Measurements from ENCODE around the gene JRKL.
"Not testable (repeated sequence)": the region's sequence is repeated elsewhere in the genome, so short reads cannot be mapped to it uniquely, and the experiment has no call there.

Gene JRKL

DNA sequence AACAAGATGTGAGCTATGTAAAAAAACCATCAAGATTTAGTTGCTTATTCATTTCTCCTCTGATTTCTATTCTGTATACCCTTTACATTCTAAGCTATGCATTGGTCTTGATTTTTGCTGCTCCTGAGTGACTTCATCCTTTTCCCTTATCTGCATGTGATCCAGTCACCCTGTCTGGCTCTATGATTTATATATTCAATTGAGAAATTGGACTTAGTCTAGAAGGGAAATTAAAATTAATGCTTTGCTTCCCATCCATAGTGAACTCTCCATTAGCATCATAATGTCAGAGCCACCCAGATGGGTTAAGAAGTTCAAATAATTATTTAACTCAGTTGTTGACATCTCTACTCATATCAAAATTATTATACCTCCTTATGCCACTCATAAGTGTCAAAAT lies 5.0 kb downstream of the JRKL start:
- DNase-seq = no peak

DNA sequence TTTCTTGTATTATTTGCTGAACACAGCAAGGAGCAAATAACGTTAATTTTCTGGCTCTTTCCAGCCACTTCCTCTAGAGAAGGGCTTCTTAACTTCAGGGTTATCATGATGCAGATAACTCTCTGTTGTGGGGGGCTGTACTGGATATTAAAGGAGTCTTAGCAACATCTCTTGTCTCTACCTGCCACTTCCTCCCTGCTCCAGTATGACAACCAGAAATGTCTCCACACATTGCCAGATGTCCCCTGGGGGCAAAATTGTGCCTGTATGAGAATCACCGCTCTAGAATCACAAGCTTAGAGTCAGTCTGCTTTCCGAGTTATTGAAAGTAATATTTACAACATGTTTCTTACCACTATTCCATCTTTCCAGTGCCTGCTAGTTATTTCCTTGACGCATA lies 6.8 kb downstream of the JRKL start:
- DNase-seq = no peak

DNA sequence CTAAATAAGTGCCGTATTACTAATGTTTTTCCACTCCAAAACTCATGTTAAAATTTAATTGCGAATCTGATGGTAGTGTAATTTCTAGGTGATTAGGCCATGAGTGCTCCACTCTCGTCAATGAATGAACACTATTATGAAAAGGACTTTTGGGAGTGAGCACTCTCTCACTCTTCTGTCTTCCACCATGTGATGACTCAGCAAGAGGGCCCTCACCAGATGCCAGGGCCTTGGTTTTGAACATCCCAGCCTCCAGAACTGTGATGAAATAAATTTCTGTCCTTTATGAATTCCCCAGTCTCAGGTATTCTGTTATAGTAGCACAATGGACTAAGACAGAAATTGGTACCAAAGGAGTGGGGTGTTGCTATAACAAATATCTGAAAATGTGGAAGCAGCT lies 8.1 kb downstream of the JRKL start:
- DNase-seq = no peak

DNA sequence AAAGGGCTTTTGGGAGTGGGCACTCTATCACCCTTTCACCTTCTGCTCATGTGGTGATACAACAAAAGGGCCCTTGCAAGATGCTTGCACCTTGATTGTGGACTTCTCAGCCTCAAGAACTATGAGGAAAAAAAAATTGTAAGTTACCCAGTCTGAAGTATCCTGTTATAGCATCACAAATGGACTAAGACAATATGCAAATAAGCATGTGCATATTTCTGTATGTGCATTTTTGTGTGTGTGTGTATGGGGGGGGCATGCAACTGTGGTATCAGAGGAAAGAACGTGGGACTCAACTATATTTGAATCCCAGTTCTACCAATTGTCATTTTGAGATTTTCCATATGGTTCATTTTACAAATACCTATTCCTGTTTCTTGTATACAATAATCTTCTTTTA lies 10.9 kb downstream of the JRKL start:
- no peak for DNase-seq

DNA sequence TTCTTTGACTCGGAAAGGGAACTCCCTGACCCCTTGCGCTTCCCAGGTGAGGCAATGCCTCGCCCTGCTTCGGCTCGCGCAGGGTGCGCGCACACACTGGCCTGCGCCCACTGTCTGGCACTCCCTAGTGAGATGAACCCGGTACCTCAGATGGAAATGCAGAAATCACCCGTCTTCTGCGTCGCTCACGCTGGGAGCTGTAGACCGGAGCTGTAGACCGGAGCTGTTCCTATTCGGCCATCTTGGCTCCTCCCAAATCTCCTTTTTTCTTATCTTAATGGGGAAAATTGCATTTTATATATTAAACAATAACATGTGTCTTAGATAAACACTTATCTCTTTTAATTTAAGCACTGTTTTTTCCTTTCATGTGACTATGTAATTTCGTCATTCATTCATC lies 21.6 kb downstream of the JRKL start:
- DNase-seq = not testable (repeated sequence)

DNA sequence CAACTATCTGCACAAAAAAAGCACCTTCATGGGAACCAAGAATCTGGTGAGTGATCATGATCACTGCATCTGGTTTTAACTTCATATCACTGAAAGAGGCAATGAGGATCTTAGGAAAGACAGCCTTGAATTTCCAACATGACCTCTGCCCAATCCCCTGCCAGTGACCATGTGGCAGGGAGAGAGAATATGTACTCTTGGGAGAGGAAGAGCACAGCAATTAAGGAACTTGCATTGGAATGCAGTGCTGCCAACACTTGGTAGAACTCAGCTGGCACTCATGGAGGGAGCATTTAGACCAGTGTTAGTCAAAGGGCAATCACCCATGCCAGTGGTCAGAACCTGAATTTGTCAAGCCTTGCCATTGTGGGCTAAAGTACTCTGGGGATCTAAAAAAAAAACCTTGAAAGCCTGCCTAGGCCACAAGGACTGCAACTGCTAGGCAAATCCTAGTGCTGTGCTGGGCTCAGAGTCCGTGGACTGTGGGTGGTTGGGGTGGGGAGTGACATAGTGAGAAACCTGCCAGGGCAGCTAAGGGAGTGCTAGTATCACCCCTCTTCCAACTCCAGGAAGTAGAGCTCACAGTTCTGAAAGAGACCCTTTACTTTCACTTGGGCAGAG lies 23.1 kb downstream of the JRKL start:
- no peak for DNase-seq

DNA sequence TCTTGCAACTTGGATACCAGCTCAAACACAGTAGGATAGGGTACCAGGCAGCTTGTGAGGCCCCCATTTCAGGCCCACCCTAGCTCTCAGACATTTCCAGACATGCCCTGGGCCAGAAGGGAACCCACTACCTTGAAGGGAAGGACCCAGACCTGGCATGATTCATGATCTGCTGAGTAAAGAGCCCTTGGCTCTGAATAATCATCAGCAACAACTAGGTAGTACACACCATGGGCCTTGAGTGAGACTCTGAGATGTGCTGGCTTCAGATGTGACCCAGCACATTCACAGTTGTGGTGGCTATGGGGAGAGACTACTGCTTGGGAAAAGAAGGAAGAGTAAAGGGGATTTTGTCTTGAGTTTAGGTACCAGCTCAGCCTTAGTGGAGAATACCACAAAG lies 23.6 kb downstream of the JRKL start:
- DNase-seq = no peak

DNA sequence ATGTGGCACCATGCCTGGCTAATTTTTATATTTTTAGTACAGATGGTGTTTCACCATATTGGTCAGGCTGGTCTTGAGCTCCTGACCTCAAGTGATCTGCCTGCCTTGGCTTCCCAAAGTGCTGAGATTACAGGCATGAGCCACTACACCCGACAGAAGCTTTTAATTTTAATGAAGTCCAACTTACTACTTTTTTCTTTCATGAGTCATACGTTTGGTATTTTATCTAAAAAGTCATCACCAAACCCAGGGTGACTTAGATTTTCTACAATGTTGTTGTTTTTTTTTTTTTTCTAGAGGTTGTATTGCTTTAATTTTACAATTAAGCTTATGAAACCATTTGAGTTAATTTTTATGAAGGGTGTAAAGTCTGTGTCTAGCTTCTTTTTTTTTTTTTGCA lies 34.9 kb downstream of the JRKL start:
- no peak for DNase-seq

DNA sequence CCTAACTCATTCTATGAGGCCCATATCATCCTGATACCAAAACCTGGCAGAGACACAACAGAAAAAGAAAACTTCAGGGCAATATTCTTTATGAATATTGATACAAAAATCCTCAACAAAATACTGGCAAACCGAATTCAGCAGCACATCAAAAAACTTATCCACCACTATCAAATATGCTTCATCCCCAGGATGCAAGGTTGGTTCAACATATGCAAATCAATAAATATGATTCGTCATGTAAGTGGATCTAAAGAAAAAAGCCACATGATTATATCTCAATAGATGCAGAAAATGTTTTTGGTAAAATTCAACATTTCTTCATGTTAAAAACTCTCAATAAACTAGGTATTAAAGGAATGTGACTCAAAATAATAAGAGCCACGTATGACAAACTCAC lies 40.9 kb downstream of the JRKL start:
- DNase-seq = no peak

DNA sequence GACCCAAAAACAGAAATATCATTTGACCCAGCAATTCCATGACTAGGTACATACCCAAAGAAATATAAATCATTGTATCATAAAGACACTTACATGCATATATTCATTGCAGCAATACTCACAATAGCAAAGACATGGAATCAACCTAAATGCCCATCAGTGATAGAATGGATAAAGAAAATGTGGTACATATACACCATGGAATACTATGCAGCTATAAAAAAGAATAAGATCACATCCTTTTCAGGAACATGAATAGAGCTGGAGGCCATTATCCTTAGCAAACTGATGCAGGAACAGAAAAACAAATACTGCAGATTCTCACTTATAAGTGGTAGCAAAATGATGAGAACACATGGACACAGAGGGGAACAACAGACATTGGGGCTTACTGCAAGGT lies 42.8 kb downstream of the JRKL start:
- DNase-seq = not testable (repeated sequence)
